HG03108 (cell line): ENCODE data around the gene SEPTIN10.
"Not testable (repeated sequence)": the region's sequence is repeated elsewhere in the genome, so short reads cannot be mapped to it uniquely, and the experiment has no call there.

Source experiments
- ATAC-seq: cut with Tn5 transposase; IDR thresholded peaks from one replicate; pipeline ENCODE4 v1.9.1; 2021; ENCODE audit warnings: moderate library complexity; ENCODE audit not compliant: unreplicated experiment

Gene SEPTIN10

DNA sequence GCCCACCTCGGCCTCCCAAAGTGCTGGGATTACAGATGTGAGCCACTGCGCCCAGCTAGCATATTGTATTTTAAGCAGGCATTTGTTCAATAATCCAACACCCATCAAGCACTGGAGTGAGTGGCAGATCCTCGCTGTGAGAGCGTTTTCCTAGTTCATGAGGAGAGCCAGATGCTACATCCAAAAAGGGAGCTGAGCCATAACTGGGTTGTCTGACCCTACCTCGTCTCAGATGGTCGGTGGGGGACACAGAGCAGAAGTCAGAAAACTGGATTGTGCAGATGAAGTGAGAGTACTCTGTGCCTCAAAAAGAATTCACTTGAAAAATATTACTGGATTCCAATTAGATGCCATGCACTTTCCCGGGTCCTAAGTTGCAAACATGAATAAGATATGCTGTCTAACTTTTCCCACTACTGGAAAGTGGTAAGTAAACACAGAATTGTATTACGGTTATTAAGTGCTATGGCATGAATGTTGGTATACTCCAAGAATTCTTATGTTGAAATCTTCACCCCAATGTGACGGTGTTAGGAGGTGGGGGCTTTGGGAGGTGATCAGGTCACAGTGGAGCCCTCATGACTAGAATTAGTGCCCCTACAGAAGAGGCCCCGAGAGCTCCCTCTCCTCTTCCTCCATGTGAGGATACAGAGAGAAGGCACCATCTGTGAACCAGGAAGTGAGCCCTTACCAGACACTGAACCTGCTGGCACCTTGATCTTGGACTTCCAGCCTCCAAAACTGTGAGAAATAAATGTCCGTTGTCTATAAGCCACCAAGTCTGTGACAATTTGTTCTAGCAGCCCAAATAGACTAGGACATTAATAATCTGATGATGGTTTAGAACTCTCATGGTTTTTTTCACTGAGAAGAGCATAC, 21.9 kb upstream of the SEPTIN10 start:
- no peak for ATAC-seq

DNA sequence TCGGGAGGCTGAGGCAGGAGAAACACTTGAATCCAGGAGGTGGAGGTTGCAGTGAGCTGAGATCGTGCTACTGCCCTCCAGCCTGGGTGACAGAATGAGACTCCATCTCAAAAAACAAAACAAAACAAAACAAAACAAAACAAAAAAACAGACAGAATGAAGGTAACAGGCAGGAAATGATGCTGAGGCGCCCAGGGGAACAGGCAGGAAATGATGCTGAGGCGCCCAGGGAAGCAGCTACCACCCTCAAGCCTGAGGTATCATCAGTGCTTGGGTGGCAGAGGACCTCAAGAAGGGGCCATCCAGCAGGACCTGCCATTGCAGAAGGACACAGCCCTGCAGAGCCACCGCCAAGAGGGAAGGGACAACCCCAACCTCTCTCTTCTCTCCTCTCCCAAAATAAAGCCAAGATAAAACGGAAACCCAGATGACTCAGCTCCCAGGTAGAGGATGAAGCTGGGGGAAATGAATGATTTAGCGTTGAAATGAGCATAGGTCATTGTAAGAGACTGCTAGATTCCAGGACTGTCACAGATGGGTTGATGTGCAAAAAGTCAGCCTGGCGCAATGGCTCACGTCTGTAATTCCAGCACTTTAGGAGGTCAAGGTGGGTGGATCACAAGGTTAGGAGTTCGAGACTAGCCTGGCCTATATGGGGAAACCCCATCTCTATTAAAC, 19.7 kb upstream of the SEPTIN10 start:
- ATAC-seq, result no peak

DNA sequence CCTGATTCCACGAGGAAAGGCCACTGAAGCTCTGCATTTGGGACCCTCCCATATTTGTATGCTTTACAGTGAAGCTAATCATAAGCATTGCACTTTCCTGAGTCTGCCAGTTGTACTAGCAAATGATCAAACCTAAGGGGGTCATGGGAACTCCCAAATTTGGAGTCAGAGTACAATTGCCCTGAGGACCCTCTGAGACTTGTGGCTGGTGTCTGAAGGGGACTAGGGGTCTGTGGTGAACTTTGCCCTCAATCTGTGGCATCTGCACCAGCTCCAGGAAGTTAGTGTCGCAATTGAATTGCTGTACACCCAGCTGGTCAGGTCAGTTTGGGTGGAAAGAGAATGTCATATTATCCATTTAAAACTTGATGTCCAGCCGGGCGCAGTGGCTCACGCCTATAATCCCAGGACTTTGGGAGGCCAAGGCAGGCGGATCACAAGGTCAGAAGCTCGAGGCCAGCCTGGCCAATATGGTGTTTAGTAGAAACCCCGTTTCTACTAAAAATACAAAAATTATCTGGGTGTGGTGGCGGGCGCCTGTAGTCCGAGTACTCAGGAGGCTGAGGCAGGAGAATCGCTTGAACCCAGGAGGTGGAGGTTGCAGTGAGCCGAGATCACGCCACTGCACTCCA, 18.5 kb upstream of the SEPTIN10 start:
- ATAC-seq, result no peak

DNA sequence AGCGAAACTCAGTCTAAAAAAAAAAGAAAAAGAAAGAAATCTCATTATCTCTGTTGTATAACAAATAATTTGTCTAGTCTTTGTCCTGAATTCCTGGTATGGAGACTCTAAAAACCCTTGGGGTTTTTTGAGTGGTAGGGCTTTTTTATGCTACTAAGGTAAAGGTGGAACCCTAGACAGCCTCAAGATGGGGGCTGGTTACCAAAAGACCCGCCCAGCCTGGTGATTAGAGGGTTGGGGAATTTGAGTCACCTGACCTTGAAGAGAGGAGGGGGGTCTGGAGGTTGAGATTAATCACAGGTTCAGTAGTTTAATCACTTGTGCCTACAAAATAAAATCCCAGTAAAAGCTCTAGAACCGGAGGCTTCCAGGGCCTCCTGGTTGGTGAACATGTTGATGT, 18.0 kb upstream of the SEPTIN10 start:
- no peak for ATAC-seq

DNA sequence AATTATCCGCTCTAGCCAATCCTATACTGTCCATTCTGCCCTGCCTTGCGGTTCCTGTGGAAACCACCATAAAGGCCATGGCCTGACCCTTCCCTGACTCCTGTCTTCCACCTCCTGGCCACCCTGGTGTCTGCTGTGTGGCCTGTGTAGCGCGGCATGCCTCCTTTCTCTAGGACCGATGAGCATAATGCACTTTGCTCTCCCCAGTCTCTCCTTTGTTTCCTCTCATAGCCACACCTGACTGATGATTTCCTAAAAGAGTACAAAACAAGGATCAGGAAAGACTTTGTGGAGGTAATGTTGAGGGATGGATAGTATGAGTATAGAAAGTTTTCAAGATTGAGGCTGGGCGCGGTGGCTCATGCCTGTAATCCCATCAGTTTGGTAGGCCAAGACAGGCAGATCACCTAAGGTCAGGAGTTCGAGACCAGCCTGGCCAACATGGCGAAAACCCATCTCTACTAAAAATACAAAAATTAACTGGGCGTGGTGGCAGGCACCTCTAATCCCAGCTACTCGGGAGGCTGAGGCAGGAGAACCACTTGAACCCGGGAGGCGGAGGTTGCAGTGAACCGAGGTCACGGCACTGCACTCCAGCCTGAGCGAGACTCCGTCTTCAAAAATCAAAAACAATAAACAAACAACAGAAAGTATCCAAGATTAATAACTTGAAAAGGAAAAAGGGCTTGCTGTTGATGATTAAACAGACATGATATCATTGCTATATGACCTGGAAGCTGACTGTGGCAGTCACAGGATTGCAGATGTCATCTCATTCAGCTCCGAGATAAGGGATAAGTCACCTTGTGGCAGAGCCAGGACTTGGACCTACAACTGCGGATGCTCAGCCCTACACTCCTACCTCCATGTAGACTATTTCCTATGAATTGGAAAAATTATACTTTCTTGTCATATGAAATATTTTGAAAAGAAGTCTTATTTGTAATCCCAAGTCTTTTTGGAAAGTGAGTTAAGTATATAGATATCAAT, 17.0 kb upstream of the SEPTIN10 start:
- no peak for ATAC-seq

DNA sequence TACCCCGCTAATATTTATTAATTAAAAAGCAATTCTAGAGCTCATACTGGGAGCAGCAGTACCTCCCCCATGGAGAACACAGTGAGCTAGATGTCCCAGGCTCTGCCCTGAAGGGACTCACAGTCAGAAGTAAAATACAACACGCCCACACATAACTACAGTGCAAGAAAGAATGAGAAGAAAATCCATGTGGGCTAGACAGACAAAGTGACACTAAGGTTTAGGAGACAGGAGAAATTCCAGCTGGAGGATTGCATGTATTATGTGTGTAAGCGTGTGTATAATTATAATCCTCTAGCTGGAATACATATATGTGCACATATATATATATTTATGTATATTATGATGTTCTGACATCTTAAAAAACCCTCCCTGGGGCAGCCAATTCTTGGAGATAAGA, 16.1 kb upstream of the SEPTIN10 start:
- ATAC-seq, result no peak

DNA sequence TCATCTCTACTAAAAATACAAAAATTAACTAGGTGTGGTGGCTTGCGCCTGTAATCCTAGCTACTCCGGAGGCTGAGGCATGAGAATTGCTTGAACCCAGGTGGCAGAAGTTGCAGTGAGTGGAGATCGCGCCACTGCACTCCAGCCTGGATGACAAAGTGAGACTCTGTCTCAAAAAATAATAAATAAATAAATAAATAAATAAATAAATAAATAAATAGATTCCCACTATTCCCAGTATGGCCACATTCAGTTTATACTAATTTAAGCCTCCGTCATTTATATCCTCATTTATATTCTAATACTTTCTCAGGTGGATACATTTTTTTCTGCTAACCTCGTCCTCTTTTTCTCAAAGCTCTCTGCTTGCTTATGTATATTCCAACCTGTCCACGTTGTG, 14.6 kb upstream of the SEPTIN10 start:
- ATAC-seq, result not testable (repeated sequence)

DNA sequence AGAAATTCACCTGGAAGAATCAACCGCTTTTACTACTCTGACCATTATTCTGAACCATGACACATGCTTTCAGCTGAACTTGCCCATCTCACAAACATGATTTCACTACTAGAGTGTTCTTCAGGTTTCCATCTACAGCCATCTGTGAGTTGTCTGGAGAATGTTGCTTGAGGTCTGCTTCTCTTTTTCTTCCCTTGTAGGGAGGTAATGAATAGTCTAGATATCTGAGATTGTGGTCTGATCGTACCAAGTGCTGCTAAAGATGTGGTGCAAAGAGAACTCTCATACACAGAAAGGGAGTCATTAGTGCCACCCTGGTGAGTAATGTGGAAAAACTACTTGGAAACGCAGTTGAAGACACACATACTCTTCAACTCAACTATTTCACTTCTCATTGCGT, 10.6 kb upstream of the SEPTIN10 start:
- no peak for ATAC-seq

DNA sequence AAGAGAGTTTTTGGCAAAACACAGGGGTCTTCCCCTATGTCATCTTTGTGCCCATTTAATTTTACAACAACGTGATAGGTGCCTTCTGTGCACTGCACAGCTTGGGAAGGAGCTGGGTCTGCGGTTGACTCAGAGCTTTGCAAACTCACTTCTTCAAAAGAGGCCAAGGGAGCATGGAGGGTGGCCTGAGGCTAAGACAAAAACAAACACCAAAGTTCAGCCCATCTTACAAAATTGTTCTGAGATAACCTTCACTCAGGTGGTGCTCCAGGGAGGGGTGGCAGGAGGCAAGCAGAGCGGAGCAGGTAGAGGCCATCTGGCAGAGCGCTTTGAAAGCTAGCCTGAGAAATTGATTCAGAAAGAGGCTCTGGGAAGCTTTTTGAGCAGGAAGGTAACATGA, 10.2 kb upstream of the SEPTIN10 start:
- ATAC-seq, result no peak

DNA sequence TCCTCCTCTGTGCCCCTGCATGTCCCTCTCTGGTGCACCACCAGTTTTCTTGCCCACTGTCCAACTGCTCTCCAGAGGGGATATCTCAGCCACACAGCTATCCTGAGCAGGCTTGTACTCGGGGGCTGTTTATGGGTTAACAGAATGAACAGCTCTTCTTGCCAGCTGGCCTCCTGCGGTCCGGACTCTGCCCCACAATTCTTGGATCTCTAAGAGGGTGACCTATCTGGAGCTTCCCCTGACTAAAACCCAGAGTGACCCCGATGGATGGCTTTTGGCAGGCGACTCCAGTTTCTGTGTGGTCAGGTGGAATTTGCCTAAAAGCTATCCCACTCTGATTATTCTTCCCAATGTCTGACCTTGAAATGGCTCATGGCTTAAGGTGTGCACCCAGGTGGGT, 9.5 kb upstream of the SEPTIN10 start:
- ATAC-seq, result no peak

DNA sequence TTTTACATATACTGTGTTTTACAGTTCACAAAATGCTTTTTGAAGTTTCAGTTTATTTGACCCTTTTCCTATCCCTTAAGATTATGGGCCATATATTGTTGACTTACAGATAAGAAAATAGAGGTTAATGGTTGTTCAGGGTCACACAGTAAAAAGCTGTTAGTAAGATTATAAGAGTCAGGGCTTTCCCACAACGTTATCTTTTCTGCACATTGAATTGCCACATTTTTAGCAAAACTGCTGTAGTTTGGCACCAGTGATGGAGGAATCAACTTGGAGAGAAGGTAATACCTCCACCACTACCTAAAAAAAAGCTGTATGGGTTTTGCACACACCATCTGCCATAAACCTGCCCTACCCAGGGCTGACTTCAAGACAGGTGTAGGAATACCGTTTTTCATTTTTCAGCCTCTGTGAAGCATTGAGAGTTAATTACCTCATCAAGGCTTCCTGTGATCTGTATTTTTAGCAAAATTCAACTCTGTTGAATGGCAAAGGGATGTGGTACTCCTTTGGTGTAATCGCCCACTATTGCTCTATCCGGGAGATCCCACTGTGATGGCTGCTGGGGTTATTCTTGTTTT, 5.4 kb upstream of the SEPTIN10 start:
- ATAC-seq, result no peak

DNA sequence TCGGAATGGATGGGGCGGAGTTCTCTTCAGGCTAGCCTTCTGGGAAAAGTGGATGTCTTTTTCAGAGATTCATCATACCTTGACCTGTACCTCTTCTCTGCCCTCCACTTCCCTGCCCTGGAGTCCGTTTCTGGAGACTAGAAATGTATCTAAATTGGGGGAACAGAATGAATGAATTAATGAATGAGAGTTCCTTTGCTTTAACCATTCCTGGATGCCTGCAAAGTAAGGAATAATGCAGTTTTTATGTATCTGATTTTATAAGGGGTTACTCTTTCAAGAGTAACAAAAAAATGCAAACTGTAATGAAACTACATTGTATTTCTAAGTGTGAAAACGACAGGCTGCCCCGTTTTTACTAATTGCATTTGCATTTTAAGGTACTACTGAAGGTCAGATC, 2.4 kb upstream of the SEPTIN10 start:
- no peak for ATAC-seq

DNA sequence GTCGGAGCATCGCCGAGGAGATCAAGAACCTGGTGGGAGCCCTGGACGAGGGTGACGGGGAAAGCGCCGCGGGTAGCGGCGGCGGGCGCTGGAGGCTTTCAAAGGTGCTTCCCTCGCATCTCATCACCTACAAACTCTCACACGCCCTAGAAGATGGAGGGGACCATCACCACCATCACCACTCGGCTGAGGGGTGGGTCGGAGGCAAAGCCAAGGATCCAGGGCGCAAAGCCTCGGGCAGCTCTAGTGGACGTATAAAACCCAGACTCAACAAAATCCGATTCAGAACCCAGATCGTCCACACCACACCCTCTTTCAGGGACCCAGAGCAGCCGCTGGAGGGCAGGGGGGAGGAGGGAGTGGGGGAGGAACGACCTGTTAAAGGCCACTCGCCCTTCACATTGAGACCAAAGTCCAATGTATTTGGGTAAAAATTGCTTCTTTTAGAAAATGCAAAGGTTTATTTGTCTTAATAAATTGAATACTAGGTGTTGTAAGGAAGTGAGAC, 1.9 kb upstream of the SEPTIN10 start:
- ATAC-seq, result no peak

DNA sequence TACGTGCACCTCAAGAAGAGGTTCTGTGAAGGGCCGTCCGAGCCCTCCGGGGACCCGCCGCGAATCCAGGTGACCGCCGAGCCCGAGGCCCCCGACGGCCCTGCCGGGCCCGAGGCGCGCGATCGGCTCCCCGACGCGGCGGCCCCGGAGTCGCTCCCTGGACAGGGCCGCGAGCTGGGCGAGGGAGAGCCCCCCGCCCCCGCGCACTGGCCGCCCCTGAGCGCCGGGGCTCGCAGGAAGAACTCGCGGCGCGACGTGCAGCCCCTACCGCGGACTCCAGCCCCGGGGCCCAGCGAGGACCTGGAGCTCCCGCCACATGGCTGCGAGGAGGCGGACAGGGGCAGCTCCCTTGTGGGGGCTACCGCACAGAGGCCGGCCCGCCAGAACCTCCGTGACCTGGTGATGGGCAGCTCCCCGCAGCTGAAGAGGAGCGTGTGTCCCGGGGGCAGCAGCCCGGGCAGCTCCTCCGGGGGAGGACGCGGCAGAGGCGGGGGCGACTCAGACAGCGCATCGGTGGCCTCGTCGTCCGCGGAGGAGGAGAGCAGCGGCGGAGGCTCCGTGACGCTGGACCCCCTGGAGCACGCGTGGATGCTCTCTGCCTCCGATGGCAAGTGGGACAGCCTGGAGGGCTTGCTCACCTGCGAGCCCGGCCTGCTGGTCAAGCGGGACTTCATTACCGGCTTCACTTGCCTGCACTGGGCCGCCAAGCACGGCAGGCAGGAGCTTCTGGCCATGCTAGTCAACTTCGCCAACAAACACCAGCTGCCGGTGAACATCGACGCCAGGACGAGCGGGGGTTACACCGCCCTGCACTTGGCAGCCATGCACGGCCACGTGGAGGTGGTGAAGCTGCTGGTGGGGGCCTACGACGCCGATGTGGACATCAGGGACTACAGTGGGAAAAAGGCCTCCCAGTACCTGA, 1.2 kb upstream of the SEPTIN10 start:
- ATAC-seq, result no peak

DNA sequence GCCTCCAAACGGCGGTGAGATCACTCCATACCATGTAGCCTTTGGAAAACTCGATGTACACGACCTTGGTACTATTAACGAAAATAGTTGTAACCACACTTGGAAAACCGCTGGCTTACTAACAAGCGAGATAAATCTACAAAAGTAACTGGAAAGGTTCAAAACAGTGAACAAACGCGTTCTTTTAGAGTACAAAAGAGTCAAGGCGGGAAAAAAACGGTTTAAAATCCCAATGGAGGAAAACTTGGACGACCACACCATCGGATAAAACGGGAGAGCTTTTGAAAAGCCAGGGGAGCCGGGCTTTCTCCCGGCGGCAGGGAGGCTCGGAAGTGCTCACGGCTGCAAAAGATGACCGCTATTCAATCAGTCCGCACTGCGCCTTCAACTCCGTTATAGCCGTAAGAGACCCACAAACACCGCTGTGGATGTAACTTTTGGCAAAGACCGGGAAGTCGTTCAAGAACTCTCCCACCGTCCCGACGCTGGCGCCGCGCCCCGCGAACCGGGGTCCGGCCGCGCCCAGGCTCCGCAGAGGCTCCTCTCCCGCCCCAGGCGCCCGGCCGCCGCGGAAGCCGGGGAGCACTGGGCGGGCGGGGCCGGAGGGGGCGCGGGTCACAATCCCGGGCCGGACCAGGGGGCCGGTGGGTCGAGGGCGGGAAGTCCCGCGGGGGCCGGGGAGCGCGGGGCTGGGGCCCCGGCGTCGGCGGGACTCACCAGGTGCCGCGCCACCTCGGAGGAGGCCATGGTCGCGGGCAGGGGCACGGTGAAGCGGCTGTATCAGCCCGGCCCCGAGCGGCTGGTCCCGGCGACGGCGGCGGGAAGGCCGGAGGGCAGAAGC, 465 bp downstream of the SEPTIN10 start:
- peak; percentile 11 for ATAC-seq

DNA sequence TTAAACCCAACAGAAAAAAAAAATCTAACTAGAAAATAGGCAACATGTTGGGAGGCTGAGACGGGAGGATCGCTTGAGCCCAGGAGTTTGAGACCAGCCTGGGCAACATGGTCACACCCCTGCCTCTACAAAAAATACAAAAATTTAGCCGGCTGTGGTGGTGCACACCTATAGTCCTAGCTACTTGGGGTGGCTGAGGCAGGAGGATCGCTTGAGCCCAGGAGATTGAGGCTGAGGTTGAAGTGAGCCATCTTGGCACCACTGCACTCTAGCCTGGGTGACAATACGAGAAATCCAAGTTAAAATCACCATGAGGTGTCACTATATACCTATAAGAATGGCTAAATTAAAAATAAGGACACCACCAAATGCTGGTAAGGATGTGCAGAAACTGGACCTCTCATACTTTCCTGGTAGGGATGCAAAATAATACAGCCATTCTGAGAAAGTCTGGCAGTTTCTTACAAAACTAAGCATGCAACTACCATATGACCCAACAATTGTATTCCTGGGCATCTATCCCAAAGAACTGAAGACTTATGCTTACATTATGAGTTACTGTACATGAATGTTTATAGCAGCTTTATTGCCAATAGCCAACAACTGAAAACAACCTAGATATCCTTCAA, 2.2 kb downstream of the SEPTIN10 start:
- ATAC-seq, result no peak

DNA sequence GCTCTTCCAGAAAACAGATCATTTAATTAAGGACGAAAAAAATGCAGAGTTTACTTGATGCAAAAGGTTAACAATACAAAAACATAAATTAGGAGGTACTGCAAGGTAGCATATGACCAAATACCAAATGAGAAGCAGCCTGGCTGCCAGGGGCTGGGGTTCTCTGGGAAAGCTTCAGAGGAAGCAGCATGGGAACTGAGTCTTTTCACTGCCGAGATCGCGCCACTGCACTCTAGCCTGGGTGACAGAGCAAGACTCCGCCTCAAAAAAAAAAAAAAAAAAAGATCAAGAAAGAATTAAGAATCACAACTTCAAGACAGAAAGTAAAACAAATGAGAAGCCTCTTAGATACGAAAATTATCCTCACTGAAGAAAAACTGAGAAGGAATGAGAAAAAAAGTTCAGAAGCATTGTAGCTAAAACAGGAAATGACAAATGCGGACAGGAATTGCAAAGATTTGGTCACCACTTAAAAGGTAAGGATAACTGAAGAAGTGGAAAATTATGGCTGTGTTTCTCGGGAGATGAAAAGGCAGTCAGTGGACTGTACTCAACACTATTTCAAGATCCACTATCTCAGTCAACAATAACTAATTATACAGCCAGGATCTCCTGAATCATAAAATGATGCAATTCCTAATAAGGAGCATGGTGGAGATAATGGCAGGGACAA, 4.3 kb downstream of the SEPTIN10 start:
- no peak for ATAC-seq
